H1 (cell line): Measurements from ENCODE around the gene IFI30. TPM values are rescaled to one million over a fixed set of nuclear protein-coding genes. Genes with fewer than 3 reads are reported as not detected.

Experiments used
- CTCF ChIA-PET: fragments of 300-600 bp; sonication (Branson Sonifier 250); formaldehyde crosslinking; loops from one replicate; lab custom pipeline; 2021; ENCODE audit not compliant: partially characterized antibody; lab: Charles Lee
- POLR2A ChIA-PET: fragments of 300-600 bp; sonication (Branson Sonifier 250); formaldehyde crosslinking; loops from one replicate; lab custom pipeline; 2021; ENCODE audit warnings: inconsistent platforms; ENCODE audit not compliant: partially characterized antibody; lab: Charles Lee
- DNase-seq, 2 experiments: peaks; one replicate each; pipeline versions ENCODE4 v3.0.0 to v3.0.0-alpha.2; 2010 to 2022; ENCODE audit warnings: low spot score in 2 of 2, low read depth in 1 of 2, mixed read lengths in 1 of 2
- FAIRE-seq: peaks from 2 replicates; lab custom pipeline; 2011; peaks lifted over from hg19 to GRCh38; lab: Jason Lieb, UNC
- H2AFZ ChIP-seq: 2 replicates; pipeline ENCODE4 v1.8.1; 2012; ENCODE audit warnings: low read length, inconsistent platforms
- H2AK5ac ChIP-seq: 2 replicates; pipeline ENCODE4 v1.6.1; 2013; ENCODE audit warnings: low read depth, low read length
- H2BK120ac ChIP-seq: replicated peaks from 2 replicates; pipeline ENCODE3; 2013; ENCODE audit warnings: low read depth, low read length, inconsistent platforms
- H2BK12ac ChIP-seq: 2 replicates; pipeline ENCODE4 v1.6.1; 2013; ENCODE audit warnings: low read depth, low read length
- H2BK15ac ChIP-seq: 2 replicates; pipeline ENCODE4 v1.6.1; 2013; ENCODE audit warnings: low read length
- H2BK20ac ChIP-seq: 2 replicates; pipeline ENCODE4 v1.6.1; 2013; ENCODE audit warnings: low read length
- H2BK5ac ChIP-seq: 2 replicates; pipeline ENCODE4 v1.6.1; 2013; ENCODE audit warnings: low read depth, low read length
- H3K14ac ChIP-seq: 2 replicates; pipeline ENCODE4 v1.6.1; 2013; ENCODE audit warnings: inconsistent platforms; ENCODE audit not compliant: insufficient read length
- H3K18ac ChIP-seq: 2 replicates; pipeline ENCODE4 v1.6.1; 2013; ENCODE audit warnings: low read length; ENCODE audit errors: extremely low read depth
- H3K23ac ChIP-seq: 2 replicates; pipeline ENCODE4 v1.6.1; 2013; ENCODE audit warnings: inconsistent platforms; ENCODE audit not compliant: insufficient read length
- H3K23me2 ChIP-seq: 2 replicates; pipeline ENCODE4 v1.6.1; 2013; ENCODE audit warnings: low read depth, low read length
- H3K27ac ChIP-seq: 2 replicates; pipeline ENCODE4 v1.6.1; 2011; ENCODE audit warnings: low read depth, low read length, inconsistent platforms
- H3K27me3 ChIP-seq, 4 experiments: replicated peaks in 1 of 4; 1 replicate in 1 of 4; 2 replicates in 3 of 4; pipeline versions ENCODE4 v1.6.1 to v1.8.1; 2011 to 2013; ENCODE audit warnings: low read length in 3 of 4, mild to moderate bottlenecking in 3 of 4, inconsistent platforms in 2 of 4, mixed read lengths in 2 of 4, moderate library complexity in 1 of 4; ENCODE audit not compliant: control insufficient read depth in 3 of 4, insufficient read depth in 3 of 4; ENCODE audit errors: extremely low read depth in 1 of 4
- H3K36me3 ChIP-seq, 4 experiments: 2 replicates each; pipeline versions ENCODE4 v1.6.1 to v1.8.1; 2011 to 2013; ENCODE audit warnings: mild to moderate bottlenecking in 4 of 4, low read length in 3 of 4, moderate library complexity in 2 of 4, control low read depth in 1 of 4, inconsistent platforms in 1 of 4; ENCODE audit not compliant: insufficient read depth in 4 of 4, control insufficient read depth in 2 of 4
- H3K4ac ChIP-seq: replicated peaks from 2 replicates; pipeline ENCODE3; 2013; ENCODE audit warnings: low read length, low read depth, mixed read lengths, inconsistent platforms; ENCODE audit not compliant: insufficient read length
- H3K4me1 ChIP-seq, 4 experiments: replicated peaks in 1 of 4; 1 replicate in 1 of 4; 2 replicates in 3 of 4; pipeline versions ENCODE4 v1.6.1 to v1.8.1; 2011 to 2013; ENCODE audit warnings: low read length in 3 of 4, inconsistent platforms in 2 of 4, mixed read lengths in 1 of 4; ENCODE audit not compliant: insufficient read depth in 4 of 4, control insufficient read depth in 3 of 4
- H3K4me2 ChIP-seq, 2 experiments: 2 replicates each; pipeline versions ENCODE4 v1.6.1 to v1.8.1; 2011 to 2013; ENCODE audit warnings: low read depth in 2 of 2, low read length in 2 of 2, control low read depth in 1 of 2, inconsistent platforms in 1 of 2, mild to moderate bottlenecking in 1 of 2; ENCODE audit not compliant: insufficient read depth in 1 of 2
- H3K4me3 ChIP-seq, 4 experiments: fragments of 200-600, 300-600 bp in 1 of 4; sonication (generic), shearing (Covaris generic), sonication (Bioruptor Twin) in 1 of 4; 2 replicates each; pipeline versions ENCODE4 v1.5.1 to v1.8.1; 2011 to 2016; ENCODE audit warnings: low read length in 4 of 4, low read depth in 3 of 4, control low read depth in 2 of 4, inconsistent platforms in 2 of 4, mild to moderate bottlenecking in 2 of 4, mixed read lengths in 1 of 4, moderate library complexity in 1 of 4; ENCODE audit not compliant: insufficient read depth in 2 of 4; ENCODE audit errors: extremely low read depth in 1 of 4
- H3K56ac ChIP-seq: replicated peaks from 2 replicates; pipeline ENCODE3; 2013; ENCODE audit warnings: low read depth, mild to moderate bottlenecking, mixed read lengths, low read length, inconsistent platforms; ENCODE audit not compliant: insufficient read length
- H3K79me1 ChIP-seq: 2 replicates; pipeline ENCODE4 v1.6.1; 2013; ENCODE audit warnings: low read depth, low read length, control low read depth
- H3K79me2 ChIP-seq, 2 experiments: 2 replicates each; pipeline versions ENCODE4 v1.6.1 to v1.8.1; 2012 to 2013; ENCODE audit warnings: low read length in 2 of 2, mild to moderate bottlenecking in 2 of 2, inconsistent platforms in 1 of 2; ENCODE audit not compliant: insufficient read depth in 2 of 2, control insufficient read depth in 1 of 2
- H3K9ac ChIP-seq, 4 experiments: replicated peaks in 1 of 4; 1 replicate in 1 of 4; 2 replicates in 3 of 4; pipeline versions ENCODE4 v1.6.1 to v1.8.1; 2011 to 2013; ENCODE audit warnings: low read depth in 3 of 4, low read length in 3 of 4, control low read depth in 2 of 4, mild to moderate bottlenecking in 2 of 4, moderate library complexity in 2 of 4, inconsistent platforms in 1 of 4; ENCODE audit errors: extremely low read depth in 1 of 4
- H3K9me3 ChIP-seq, 2 experiments: 2 replicates each; pipeline versions ENCODE4 v1.6.1 to v1.8.1; 2012 to 2013; ENCODE audit warnings: mild to moderate bottlenecking in 2 of 2, moderate library complexity in 2 of 2, control low read depth in 1 of 2, inconsistent platforms in 1 of 2, low read depth in 1 of 2, low read length in 1 of 2, mixed read lengths in 1 of 2; ENCODE audit not compliant: insufficient read depth in 2 of 2
- H4K20me1 ChIP-seq, 2 experiments: replicated peaks in 1 of 2; 2 replicates each; pipeline versions ENCODE3 to v1.8.1; 2011 to 2013; ENCODE audit warnings: inconsistent platforms in 2 of 2, low read length in 2 of 2, mild to moderate bottlenecking in 1 of 2; ENCODE audit not compliant: insufficient read depth in 2 of 2, control insufficient read depth in 1 of 2
- H4K5ac ChIP-seq: 2 replicates; pipeline ENCODE4 v1.6.1; 2013; ENCODE audit warnings: low read length, low read depth, mixed read lengths, inconsistent platforms; ENCODE audit not compliant: insufficient read length
- H4K8ac ChIP-seq: 2 replicates; pipeline ENCODE4 v1.8.0; 2013; ENCODE audit warnings: mild to moderate bottlenecking, moderate library complexity, low read length, inconsistent platforms; ENCODE audit not compliant: insufficient read depth; ENCODE audit errors: extremely low read depth
- H4K91ac ChIP-seq: replicated peaks from 2 replicates; pipeline ENCODE3; 2013; ENCODE audit warnings: low read length, mixed read lengths, inconsistent platforms; ENCODE audit not compliant: insufficient read length
- KDM1A ChIP-seq: fragments of 200-600, 300-600 bp; sonication (generic); IDR thresholded peaks from 2 replicates; pipeline ENCODE4 v1.7.1; 2016; ENCODE audit warnings: mild to moderate bottlenecking, low read length, borderline replicate concordance
- SP4 ChIP-seq: IDR thresholded peaks from 2 replicates; pipeline ENCODE4 v1.6.1; 2012; ENCODE audit warnings: low read length, inconsistent platforms
- WGBS, 2 experiments: shearing (Covaris generic) in 1 of 2; methylation state at CpG; one replicate each; pipeline versions ENCODE4 v1.1.6 to v1.1.7; 2013 to 2015; ENCODE audit warnings: low lambda C conversion rate in 2 of 2, mixed read lengths in 2 of 2, inconsistent platforms in 1 of 2, low coverage in 1 of 2, missing lambda C conversion rate in 1 of 2; ENCODE audit not compliant: insufficient replicate concordance in 2 of 2, insufficient coverage in 1 of 2, insufficient read length in 1 of 2; ENCODE audit errors: extremely low coverage in 1 of 2, missing lambda C conversion rate in 1 of 2; 5-methylcytosine and 5-hydroxymethylcytosine counted together
- polyA plus RNA-seq, 7 experiments: library from polyadenylated mRNA; depleted of rRNA in 3 of 7; stranded (reverse) in 5 of 7; unstranded in 2 of 7; fragments of >200 nt in 5 of 7; fragments of 200-250 nt in 2 of 7; gene quantifications; 1 replicate in 5 of 7; 2 replicates in 1 of 7; 4 replicates in 1 of 7; pipeline versions ENCODE4 v1.2.1 to v1.2.3, GENCODE V29; 2011 to 2013; ENCODE audit warnings: missing spikeins in 2 of 7, mixed read lengths in 2 of 7
- total RNA-seq: library from RNA; stranded (reverse); fragmentation: NEBNext Ultra II Directional; extraction: Animal tissue kit (Norgen Biotek cat#: 25700); gene quantifications from 2 replicates; pipeline ENCODE4 v1.2.1, GENCODE V29; 2021

IFI30 gene
- total and polyA plus RNA-seq, 2 of the 8 experiments (the other 6 are each of a cell fraction or from before 2014, with no cell fraction given): 28.9 to 62.4 TPM

GRCh38 chr19:18160493-18160970 is 13.1 kb upstream of the IFI30 start:
- H3K79me2 ChIP-seq: no peaks in the 10 kb centered on the region
- H4K91ac ChIP-seq: no peak overlapping the region
- H3K23me2 ChIP-seq: peaks cover 3% of the 10 kb centered on the region
- peak overlapping the region in 1 of 4 experiments; percentile 45; a peak in 2 of 8 replicates for H3K4me3 ChIP-seq
- 0 out of 2 replicates have a peak overlapping the region, but pooled peaks have one; percentile 61 for H2AK5ac ChIP-seq
- no peak overlapping the region for H2BK5ac ChIP-seq
- POLR2A ChIA-PET: interaction anchor here (0.5 to 2.2 kb wide), 12 partner anchors 8 to 295 kb away, joined by 3 to 11 read pairs (median 3); partner anchors contain the start of gene IFI30
- TF ChIP-seq KDM1A (0 out of 2 replicates have a peak, but pooled peaks have one; percentile 21), SP4 (no peak)
- H3K4me1 ChIP-seq: peaks cover 0 to 10% (median 7%) of the 10 kb centered on the region in 4 experiments; a peak in 6 of 7 replicates
- peaks cover 2 to 26% (median 18%) of the 10 kb centered on the region in 4 experiments; a peak in 6 of 8 replicates for H3K36me3 ChIP-seq
- no peak overlapping the region for H3K23ac ChIP-seq
- H3K4me2 ChIP-seq: peak overlapping the region; percentile 7 to 63; a peak in 3 of 4 replicates
- H3K18ac ChIP-seq: peak overlapping the region; percentile 60; the same call in 1 of the 2 replicates
- H3K27ac ChIP-seq: no peak overlapping the region
- peak overlapping the region in 2 of 4 experiments; percentile 14 to 40; a peak in 4 of 7 replicates for H3K9ac ChIP-seq
- peak overlapping the region; percentile 14 for H3K4ac ChIP-seq
- no peak for FAIRE-seq
- no peaks in the 10 kb centered on the region for H3K27me3 ChIP-seq
- CTCF ChIA-PET: interaction anchor here (0.6 to 2.4 kb wide), 19 partner anchors 8 to 962 kb away, joined by 3 to 24 read pairs (median 3); no protein-coding TSS in a partner anchor
- DNase-seq: no peak
- peaks cover 2 to 19% of the 10 kb centered on the region in 2 experiments for H4K20me1 ChIP-seq
- H2AFZ ChIP-seq: no peak overlapping the region
- H2BK12ac ChIP-seq: peak overlapping the region; percentile 75; the same call in 1 of the 2 replicates
- H3K79me1 ChIP-seq: 0 out of 2 replicates have a peak, but pooled peaks cover 2% of the 10 kb centered on the region
- no peak overlapping the region for H2BK20ac ChIP-seq
- H3K14ac ChIP-seq: no peak overlapping the region
- H4K8ac ChIP-seq: peak overlapping the region; percentile 84
- no peaks in the 10 kb centered on the region for H3K9me3 ChIP-seq
- H3K56ac ChIP-seq: no peak overlapping the region
- peak overlapping the region; percentile 64 for H4K5ac ChIP-seq
- 87% methylated on average over 12 of the region's 13 CpGs; no CpG with 5 or more reads in 1 of the 2 experiments for WGBS, 2 experiments
- H2BK120ac ChIP-seq: no peak overlapping the region
- no peak overlapping the region for H2BK15ac ChIP-seq
